ENCODE data around the gene CCDC158.
A peak's percentile ranks its signal among the peaks of the same experiment; 100 is the strongest.
"Not testable (repeated sequence)": the region's sequence is repeated elsewhere in the genome, so short reads cannot be mapped to it uniquely, and the experiment has no call there.

CCDC158 gene

DNA sequence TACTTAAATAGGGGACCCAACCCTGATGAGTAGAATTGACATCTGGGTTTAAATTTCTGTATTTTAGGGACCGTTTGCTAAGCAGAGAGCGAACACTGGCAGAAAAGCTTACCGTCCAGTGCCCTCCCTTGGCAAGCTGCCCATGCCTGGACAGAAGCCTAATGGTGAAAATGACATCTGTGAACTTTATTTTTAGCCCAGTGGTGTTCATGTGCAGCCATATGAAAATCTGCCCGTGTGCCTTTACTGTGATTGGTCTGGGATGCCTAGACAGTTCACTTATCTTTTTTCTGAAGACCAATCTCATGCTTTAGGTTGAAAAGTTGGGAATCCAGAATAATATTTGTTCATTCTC, 113.3 kb downstream of the CCDC158 start:
- peak in 1 of 4 experiments; percentile 18 for DNase-seq

DNA sequence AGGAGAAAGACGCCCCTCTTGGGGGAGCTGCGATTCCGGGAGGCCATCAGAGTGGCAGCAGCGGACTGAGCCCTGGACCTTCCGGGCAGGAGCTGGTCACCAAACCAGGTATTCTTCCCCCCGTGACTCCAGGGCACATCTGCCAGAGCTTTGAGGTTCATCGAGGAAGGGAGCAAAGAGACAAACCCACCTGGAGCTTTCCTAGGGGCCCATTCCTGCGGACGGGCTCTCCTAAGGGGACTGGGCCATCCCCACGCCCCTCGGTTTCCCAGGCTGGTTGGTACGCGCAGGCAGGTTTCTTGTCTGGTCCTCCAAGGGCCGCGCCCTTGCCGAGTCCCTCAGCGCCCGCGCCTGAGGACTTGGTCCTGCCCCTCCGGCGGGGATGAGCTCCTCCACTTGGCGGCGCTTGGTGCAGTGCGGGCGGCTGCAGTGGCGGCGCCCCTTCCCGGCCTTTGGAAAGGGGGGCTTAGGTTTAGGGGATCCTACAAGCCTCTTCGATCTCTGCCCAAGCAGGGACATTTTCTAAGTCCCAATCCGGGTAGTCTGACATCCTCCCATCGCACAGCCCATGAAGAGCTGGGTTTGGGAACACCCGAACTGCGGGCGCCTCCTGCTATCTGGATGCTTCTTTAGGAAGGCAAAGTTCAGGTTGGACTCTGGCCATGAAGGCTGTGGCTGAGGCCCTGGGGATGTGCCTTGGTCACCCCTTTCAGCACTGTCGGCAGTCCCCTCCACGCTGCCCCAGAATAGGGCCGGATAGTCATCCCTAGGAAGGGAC, 113.9 kb downstream of the CCDC158 start:
- DNase-seq, result peak; percentile 54 to 81 (median 70)

DNA sequence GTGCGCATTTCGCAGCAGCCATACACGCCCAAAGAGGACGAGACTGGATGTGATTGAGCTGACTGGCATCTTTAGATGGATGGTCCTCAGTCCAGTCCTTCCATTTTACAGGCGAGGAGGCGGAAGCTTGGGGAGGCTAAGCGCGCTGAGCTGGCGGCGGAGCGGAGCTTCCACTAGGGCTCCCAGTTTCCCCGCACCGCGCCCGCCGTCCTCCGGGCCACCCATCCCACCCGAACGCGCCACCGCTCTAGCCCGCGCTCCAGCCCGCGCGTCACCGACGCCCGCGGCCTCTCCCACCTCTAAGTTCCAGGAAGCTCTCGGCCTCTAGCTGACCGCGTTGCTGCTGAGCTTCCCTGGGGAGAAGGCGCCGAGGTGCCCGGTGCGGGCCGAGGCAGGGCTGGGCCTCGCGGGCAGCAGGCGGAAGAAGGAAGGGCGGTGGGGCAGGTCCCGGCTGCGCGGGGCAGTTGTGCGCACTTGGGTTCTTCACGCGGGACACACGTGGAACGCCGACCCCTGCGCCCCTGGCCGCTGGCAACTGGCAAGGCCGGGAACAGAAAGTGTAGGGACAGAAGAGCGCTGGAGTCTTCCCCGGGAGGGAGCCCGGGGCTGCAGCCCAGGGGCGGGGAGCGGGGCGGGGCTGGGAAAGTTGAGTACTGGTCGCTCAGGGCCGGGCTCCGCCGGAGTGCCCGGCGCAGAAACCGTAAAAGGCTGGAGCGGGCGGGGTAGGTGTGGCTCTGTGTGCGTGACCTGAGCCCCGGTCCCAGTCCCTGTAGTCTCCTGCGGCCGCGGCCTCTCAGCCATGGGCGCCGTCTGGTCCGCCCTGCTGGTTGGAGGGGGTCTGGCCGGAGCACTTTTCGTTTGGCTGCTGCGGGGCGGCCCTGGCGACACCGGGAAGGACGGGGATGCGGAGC, 114.7 kb downstream of the CCDC158 start, which contains the start of gene STBD1:
STBD1 (plus strand) TSS at position 763 of the 911 bp plus-strand sequence; CDS start at position 800, 37 bp downstream.
- peak; percentile 59 to 84 (median 75) for DNase-seq

DNA sequence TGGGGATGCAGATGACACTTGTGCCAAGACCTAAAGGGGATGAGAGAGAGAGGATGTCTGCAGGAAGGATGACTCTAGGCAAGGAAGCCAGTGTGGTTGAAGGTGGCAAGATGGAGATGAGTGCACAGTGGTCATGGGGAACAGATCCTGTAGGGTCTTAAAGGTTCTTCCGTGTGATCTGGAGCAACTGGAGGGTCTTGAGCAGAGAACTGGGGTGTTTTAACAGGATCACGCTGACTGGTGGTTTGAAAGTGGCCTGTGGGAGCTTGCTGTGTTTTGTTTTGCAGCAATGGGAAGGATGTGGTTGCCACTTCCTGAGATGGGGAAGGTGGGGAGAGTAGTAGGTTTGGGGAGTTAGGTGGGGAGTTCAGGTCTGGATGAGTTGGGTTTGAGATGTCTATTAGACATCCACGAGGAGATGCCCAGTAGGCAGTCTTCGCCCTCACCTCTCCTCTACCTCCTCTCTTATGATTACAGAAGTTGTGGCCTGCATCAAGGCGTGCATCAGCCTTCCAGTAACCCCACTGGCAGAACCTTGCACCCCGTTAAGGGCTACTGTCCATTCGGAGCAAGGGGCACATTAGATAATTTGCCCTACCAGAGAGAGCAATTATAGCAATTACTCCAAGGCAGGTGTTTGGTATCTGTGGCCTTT, 115.8 kb downstream of the CCDC158 start:
- DNase-seq, result no peak

DNA sequence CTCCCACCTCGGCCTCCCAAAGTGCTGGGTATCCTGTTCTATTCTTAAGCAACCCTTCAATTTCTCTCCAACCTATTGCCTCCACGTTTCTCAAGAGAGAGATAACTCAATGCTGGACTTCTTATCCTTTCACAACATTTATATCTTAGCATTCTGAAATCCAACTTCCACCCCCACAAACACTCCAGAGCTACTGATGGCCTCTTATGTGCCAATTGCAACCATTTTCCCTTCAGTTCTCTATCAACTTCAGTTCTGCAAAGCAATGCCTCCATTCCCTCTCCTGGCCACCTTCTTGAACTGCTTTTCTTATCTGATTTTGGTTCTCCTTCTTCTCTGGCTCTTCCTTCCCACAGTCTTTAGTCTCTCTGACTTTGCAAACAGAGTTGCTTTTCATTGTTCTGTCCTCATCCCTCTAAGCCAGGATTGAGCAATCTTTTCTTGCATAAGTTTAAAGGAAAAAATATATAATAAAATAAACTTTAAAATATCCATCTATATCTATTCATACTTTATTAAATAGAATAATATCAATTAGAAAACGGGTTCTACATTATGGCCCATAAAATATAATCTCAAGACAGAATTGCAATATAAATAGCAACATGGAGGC, 118.0 kb downstream of the CCDC158 start:
- DNase-seq, result peak; percentile 51 to 81 (median 62)

DNA sequence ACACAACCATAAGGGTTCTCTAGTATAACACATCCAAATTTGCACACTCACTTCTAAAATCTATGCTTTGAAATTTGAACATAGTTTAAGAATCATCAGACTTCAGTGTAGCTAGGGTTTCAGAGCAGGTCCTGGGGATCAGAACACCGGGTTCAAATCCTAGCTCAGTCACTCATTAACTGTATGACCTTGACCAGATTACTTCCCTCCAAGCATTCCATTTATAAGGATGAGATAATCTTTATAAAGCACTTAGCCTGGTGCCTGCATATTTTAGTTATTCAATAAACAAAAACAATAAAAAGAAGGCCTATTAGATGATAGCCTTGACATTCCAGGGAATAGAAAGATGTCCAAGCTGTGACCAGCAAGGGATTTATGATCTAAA, 119.2 kb downstream of the CCDC158 start:
- DNase-seq, result no peak

DNA sequence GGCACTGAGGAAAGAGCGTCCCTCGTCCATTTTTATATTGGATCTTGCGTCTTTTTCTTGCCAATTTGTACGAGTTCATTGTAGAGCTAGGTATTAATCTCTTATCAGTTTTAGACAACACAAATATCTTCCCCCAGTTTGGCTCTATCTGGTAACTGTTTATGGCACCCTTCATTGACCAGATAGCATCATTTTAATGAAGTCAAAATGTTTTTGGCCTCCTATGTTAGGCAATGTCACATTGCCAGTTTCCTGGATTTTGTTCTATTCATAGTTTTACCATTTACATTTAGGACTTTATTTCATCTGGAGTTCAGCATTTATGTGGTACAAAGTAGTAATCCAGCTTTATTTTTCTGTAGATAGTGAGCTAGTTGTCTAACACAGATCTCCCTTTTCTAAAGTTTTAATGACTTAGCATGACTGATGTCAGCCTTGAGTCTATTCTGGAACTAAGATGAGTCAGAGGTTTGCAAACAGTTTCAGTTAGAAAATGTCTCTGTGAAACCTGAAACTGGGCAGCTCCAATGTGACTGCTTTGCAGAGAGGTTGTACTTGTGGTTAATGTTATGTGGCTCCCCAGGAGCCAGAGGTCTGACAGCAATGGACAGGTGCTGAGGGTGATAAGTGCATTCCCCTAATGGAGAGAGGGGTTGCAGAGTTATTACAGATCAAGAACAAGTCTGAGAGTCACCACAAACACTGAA, 119.7 kb downstream of the CCDC158 start:
- peak; percentile 51 to 77 (median 66) for DNase-seq

DNA sequence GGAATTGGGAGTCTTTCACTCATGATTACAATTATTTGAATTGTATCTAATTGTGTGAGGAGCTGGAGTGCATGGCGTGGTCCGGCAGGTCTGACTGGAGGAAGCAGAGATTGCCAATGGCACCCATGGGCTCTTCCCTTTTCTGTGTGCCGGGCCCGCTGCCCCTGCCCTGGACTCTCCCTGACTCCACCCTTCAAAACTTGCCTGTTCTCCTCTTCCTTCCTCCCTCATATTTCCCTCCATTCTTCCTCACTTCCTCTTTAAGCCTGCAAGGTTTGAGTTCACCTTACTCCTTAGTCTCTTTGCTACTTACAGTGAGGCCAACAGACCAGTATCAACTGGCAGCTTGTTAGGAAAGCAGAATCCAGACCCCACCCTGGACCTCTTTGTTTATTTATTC, 120.9 kb downstream of the CCDC158 start:
- DNase-seq, result peak; percentile 36 to 73 (median 62)

DNA sequence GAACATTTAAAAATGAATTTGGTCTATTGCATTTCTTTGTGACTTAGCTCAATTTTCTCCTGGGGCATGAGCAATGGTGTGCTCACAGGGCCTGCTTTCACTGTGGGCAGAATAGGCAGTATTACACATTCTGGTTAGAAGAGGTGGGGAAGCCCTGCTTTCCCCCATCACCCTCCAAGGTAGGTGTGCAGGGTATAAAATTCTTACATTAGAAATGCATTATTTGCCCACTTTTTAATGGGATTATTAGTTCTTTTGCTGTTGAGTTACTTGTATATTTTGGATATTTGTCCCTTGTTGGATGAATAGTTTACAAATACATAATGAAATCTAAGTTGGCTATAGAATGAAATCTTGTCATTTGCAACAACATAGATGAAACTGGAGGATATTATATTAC, 122.7 kb downstream of the CCDC158 start:
- DNase-seq, result no peak

DNA sequence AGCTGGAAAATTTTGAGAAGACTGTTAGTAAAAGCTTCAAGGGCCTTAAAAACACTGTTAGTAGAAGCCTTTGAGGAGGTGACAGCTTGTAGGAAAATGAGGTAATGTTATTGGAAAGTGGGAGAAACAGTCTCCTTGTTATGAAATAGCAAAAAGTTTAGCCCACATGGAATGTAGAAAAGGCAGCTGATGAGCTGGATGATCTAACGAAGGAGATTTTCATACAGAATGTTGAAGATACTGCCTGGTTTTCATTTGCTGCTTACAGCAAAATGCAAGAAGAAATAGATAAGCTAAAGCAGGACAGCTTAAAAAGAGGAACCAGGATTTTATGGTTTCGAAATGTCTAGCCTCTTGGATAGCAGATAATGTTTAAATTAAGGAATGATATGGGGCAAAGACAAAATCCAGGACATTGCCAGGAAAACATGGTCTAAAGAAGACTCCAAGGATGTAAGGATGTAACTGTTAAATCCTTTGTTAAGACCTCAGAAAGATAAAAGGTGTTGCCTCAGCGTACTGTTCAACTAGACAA, 124.6 kb downstream of the CCDC158 start:
- DNase-seq, result peak in 2 of 4 experiments; percentile 46 to 56

DNA sequence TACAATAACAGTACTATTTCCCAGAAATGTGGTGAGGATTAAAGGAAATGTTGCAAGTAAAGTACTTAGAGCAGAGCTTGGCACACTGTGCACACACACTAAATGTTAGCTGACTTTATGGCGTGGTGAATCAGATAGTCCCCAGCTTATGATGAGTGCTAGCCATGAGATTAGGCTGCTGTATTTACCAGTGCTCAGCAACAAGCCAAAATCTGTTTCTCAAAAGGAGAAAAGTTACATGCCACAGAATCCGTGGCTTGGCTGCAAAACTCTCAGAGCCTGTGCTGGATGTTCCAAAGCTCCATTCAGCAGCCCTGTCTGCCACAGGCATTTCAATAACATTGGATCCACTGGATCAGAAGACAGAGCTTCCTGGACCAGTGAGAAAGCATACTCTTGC, 127.2 kb downstream of the CCDC158 start:
- DNase-seq, result no peak

DNA sequence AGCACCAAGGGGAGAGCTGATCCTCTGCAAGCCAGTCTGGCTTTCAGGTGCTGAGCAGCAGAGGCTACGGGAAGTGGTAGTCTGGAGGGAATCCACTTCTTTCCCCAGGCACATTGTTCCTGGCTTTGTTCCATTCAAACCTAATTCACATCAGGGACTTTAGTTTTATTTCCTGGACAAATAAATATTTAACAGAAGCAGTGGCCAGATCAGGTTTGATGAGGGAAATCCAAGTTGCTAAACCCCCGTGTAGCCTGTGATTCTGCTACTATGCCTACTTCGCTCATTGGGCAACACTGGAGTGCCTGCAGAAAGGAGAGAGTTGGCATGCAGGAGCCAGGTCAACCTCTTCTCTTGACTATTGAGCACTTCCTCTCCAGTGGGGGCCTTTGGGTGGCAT, 128.2 kb downstream of the CCDC158 start:
- no peak for DNase-seq

DNA sequence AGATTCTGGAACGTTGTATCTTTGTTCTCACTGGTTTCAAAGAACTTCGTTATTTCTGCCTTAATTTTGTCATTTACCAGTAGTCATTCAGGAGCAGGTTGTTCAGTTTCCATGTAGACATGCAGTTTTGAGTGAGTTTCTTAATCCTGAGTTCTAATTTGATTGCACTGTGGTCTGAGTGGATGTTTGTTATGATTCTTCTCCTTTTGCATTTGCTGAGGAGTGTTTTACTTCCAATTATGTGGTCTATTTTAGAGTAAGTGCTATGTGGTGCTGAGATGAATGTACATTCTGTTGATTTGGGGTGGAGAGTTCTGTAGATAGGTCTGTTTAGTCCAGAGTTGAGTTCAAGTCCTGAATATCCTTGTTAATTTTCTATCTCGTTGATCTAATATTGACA, 133.1 kb downstream of the CCDC158 start:
- DNase-seq, result not testable (repeated sequence)

DNA sequence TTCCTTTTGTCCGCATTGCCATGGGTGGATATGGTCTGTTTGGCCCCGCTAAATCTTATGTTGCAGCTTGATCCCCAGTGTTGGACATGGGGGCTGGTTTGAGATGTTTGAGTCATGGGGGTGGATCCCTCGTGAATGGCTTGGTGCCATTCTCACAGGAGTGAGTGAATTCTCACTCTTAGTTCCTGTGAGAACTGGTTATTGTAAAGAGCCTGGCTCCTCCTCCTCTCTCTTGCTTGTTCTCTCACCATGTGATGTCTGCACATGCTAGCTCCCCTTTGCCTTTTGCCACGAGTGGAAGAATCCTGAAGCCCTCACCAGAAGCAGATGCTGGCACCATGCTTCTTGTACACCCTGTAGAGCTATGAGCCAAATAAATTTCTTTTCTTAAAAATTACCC, 137.0 kb downstream of the CCDC158 start:
- no peak for DNase-seq

DNA sequence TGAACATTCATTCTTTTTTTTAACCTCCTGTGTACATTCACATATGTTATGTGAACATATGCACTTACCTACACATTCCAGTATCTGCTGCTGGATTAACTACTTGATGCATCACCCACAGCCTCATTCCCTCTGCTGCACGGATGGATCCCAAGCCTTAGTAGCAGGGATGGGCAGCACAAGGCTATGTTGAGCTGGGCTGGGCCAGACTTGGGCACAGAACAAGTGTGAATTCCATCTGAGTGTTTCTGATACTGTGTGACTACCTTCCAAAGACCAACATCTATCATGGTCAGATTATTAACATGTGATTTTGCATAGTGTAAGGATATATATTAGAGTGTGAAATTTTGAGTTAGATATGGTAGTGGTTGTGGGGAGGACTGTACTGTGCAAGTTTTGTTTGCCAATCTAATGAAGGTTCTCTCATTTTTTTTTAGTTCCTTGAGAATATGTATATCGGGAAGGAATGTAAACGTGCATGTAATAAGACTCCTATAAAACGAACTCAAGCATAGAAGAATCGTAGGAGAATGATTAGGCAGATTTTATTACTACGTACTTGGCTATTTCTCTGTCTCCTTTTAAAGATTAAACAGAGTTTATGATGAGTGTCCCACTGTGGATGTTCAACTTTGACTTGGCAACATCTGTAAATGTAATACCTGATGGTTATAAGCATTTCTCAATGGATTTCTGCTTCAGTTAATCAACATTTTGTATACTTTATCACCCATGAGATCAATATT, 137.8 kb downstream of the CCDC158 start:
- no peak for DNase-seq

DNA sequence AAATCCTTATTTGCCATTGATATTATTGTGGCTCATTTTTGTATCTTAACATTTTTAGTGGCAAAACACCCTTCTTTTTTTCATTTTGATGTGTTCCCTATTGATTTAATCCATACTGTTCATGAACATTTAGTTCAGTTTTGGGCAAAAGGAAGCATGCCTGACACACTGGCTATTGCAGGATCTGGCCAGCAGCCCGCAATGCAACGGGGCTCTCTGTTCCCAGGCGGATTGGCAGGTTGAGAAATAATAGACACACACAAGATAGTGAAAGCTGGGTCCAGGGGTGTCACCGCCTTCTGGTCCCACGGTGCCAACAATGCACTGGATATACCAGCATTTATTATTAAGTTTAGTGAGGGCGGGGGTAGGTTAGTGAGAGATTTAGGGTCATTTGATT, 139.3 kb downstream of the CCDC158 start:
- not testable (repeated sequence) for DNase-seq

DNA sequence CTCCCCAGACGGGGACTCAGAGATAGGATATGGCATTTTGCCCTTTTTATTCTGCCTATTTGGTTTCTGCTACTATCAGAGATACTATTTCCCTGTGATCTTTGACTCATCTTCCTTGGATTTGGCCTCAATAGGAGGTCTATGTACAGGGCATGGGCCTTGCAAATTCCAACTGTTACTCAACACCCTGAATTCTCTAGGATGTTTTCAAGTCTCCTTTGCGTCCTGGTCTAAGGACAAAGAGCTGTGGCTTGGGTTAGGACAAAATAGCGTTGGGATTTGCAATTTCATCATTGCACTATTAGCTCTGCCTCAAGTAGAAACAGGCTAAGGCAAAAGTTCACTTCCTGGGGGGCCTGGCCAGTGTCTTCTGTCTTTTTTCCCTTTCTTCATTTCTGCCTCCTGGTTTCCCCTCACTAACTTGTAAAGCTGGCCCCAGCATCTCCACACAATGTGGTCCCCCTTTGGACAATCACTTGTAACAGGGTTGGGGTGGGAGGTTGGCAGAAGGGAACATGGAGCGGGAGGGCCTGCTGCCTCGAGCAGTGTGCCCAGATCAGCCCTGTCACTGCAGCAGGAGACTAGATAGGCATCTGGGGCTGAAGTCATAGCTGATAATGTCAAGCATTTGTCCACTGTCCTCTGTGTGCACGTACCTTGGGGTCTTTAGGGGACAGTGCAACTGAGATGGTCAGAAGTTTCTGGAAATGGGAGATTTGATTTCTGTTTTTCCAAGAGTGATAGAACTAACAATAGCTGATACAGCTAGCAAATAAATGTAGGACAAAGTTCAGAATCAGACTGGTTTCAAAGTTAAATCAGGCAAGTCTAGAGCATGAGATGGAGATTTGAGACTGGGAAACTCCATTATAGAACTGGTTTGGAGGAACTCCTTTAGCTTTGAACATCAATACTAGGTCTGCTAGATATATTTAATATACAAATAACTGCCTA, 140.2 kb downstream of the CCDC158 start:
- no peak for DNase-seq

DNA sequence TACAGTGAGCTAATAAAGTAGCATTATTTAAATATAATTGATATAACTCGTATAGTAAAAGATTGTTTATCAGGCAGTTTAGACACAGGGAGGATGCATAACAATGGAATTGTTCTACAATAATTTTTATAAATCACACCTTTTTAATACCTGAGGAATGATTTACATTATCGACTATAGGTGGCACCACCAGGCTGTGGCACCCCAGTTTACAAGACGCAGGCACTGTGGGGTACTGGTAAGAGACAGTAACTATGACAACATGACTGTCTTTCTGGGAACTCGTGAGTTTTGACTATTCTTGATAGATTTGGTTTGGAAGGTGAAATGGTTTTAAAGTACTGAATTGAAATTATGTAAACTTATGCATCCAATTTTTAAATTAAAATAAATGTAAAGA, 141.5 kb downstream of the CCDC158 start:
- no peak for DNase-seq

DNA sequence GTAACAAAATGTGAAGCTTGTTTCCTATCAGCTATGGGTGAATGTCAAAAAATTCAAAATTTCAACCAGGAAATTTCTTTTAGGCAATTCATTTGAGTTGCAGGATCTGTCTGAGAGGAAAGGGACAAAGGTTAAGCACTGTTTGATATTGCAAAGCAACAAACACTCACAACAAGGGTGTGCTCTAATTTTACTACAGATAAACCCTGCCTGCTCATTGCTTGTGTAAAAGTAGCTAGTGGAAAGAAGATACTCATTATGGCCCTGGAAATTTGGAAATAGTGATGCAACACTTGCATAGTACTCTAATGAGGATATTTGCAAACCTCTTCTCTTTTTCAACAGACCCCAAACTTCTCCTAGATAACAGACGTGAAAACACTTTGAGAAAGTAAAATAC, 142.4 kb downstream of the CCDC158 start:
- DNase-seq, result no peak

DNA sequence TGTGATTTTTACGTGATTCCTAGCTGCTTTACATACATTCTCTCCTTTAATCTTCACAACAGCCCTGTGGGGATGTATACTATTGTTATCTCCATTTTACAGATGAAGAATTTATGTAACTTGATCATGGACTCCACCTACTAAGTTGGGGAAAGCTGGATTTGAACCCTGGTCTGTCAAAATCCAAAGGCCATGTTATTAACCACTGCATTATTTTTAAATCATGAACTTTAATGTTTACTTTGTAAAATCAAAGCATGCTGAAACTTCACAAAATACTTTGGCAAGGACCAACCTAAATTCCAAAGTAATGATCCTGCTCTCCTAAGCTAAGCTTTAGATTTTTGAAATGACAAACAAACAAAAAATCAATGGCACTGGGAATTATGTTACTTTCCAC, 143.3 kb downstream of the CCDC158 start:
- no peak for DNase-seq
